Esophagus (tissue), 2 donors: ENCODE data around the gene PXDN. TPM values are rescaled to one million over a fixed set of nuclear protein-coding genes. Genes with fewer than 3 reads are reported as not detected.

ENCODE experiments used
- H3K27ac ChIP-seq, 2 donors: one replicate each; pipeline ENCODE4 v1.5.1; 2013; ENCODE audit warnings: low read depth in 2 of 2, mild to moderate bottlenecking in 2 of 2, inconsistent platforms in 1 of 2, low read length in 1 of 2, moderate library complexity in 1 of 2
- H3K27me3 ChIP-seq, 2 donors: one replicate each; pipeline ENCODE4 v1.6.1; 2013; ENCODE audit warnings: low read length in 2 of 2, control low read depth in 1 of 2, mild to moderate bottlenecking in 1 of 2; ENCODE audit not compliant: insufficient read depth in 2 of 2, control insufficient read depth in 1 of 2
- H3K36me3 ChIP-seq, 2 donors: one replicate each; pipeline ENCODE4 v1.6.1; 2013; ENCODE audit warnings: low read length in 1 of 2; ENCODE audit not compliant: control insufficient read depth in 2 of 2, insufficient read depth in 2 of 2
- H3K4me1 ChIP-seq, 2 donors: one replicate each; pipeline ENCODE4 v1.6.1; 2013; ENCODE audit warnings: low read length in 1 of 2; ENCODE audit not compliant: control insufficient read depth in 2 of 2, insufficient read depth in 2 of 2
- H3K4me3 ChIP-seq, 2 donors: one replicate each; pipeline ENCODE4 v1.5.1; 2013; ENCODE audit warnings: low read length in 2 of 2, mild to moderate bottlenecking in 2 of 2, low read depth in 1 of 2, moderate library complexity in 1 of 2
- H3K9me3 ChIP-seq, 2 donors: one replicate each; pipeline ENCODE4 v1.6.1; 2013; ENCODE audit warnings: mild to moderate bottlenecking in 2 of 2, low read depth in 1 of 2, low read length in 1 of 2, moderate library complexity in 1 of 2; ENCODE audit not compliant: control insufficient read depth in 2 of 2, insufficient read depth in 1 of 2
- WGBS, 2 donors: extraction: QIAGEN DNeasy Blood & Tissue Kit; methylation state at CpG; one replicate each; pipeline ENCODE4 v1.1.7; 2013; 5-methylcytosine and 5-hydroxymethylcytosine counted together
- polyA plus RNA-seq, 2 donors: library from polyadenylated mRNA; stranded (reverse); fragments of 200-250 nt; gene quantifications; one replicate each; pipeline ENCODE4 v1.2.3, GENCODE V29; 2013
- donor health status: healthy with polysubstance abuse.
- donor health status: Bipolar disorder and iron deficiency.

PXDN gene
- polyA plus RNA-seq, 2 donors, result 1.1 to 1.9 TPM

GRCh38 chr2:1612391-1613077 is 131.8 kb downstream of the PXDN start:
- Histone ChIP-seq H3K9me3 (no peaks in the 10 kb centered on the region), H3K27me3 (no peaks in the 10 kb centered on the region), H3K4me3 (no peak overlapping the region), H3K36me3 (no peaks in the 10 kb centered on the region), H3K4me1 (peaks cover 0 to 2% of the 10 kb centered on the region in 2 donors), H3K27ac (no peak overlapping the region)
- WGBS, 2 donors, result 88 to 90% methylated on average over 6 of the region's 6 CpGs

- no peaks in the 10 kb centered on the region for H3K36me3 ChIP-seq
- no peaks in the 10 kb centered on the region for H3K27me3 ChIP-seq
- H3K27ac ChIP-seq, result no peak overlapping the region
- H3K4me3 ChIP-seq, result no peak overlapping the region
- peaks cover 0 to 2% of the 10 kb centered on the region in 2 donors for H3K4me1 ChIP-seq
- WGBS, 2 donors, result 86 to 89% methylated on average over 7 to 8 of the region's 8 CpGs
- no peaks in the 10 kb centered on the region for H3K9me3 ChIP-seq
Observed at GRCh38 chr2:1611886-1612285, 132.4 kb downstream of the PXDN start.

GRCh38 chr2:1610096-1610485 is 134.2 kb downstream of the PXDN start:
- Histone ChIP-seq H3K4me1 (peaks cover 0 to 4% of the 10 kb centered on the region in 2 donors), H3K27me3 (no peaks in the 10 kb centered on the region), H3K36me3 (no peaks in the 10 kb centered on the region), H3K4me3 (no peak overlapping the region), H3K27ac (no peak overlapping the region), H3K9me3 (no peaks in the 10 kb centered on the region)
- 88 to 90% methylated on average over 17 to 18 of the region's 18 CpGs for WGBS, 2 donors

GRCh38 chr2:1609485-1610095 is 134.7 kb downstream of the PXDN start:
- H3K4me1 ChIP-seq, result peaks cover 0 to 4% of the 10 kb centered on the region in 2 donors
- no peaks in the 10 kb centered on the region for H3K27me3 ChIP-seq
- no peaks in the 10 kb centered on the region for H3K9me3 ChIP-seq
- H3K36me3 ChIP-seq, result no peaks in the 10 kb centered on the region
- WGBS, 2 donors, result 71 to 77% methylated on average over 12 of the region's 12 CpGs
- H3K27ac ChIP-seq, result no peak overlapping the region
- H3K4me3 ChIP-seq, result no peak overlapping the region

- H3K27me3 ChIP-seq, result no peaks in the 10 kb centered on the region
- H3K36me3 ChIP-seq, result no peaks in the 10 kb centered on the region
- no peaks in the 10 kb centered on the region for H3K9me3 ChIP-seq
- H3K4me1 ChIP-seq, result peaks cover 0 to 4% of the 10 kb centered on the region in 2 donors
- no peak overlapping the region for H3K4me3 ChIP-seq
- 80 to 85% methylated on average over 3 of the region's 3 CpGs for WGBS, 2 donors
- no peak overlapping the region for H3K27ac ChIP-seq
Observed at GRCh38 chr2:1609040-1609439, 135.3 kb downstream of the PXDN start.

GRCh38 chr2:1607971-1608688 is 136.2 kb downstream of the PXDN start:
- H3K36me3 ChIP-seq, result no peaks in the 10 kb centered on the region
- H3K4me3 ChIP-seq, result no peak overlapping the region
- no peaks in the 10 kb centered on the region for H3K9me3 ChIP-seq
- peaks cover 0 to 4% of the 10 kb centered on the region in 2 donors for H3K4me1 ChIP-seq
- no peak overlapping the region for H3K27ac ChIP-seq
- WGBS, 2 donors, result 57 to 68% methylated on average over 11 of the region's 11 CpGs
- H3K27me3 ChIP-seq, result no peaks in the 10 kb centered on the region

- no peak overlapping the region for H3K27ac ChIP-seq
- H3K9me3 ChIP-seq, result no peaks in the 10 kb centered on the region
- 84 to 86% methylated on average over 7 of the region's 7 CpGs for WGBS, 2 donors
- peaks cover 0 to 4% of the 10 kb centered on the region in 2 donors for H3K4me1 ChIP-seq
- no peaks in the 10 kb centered on the region for H3K36me3 ChIP-seq
- H3K4me3 ChIP-seq, result no peak overlapping the region
- no peaks in the 10 kb centered on the region for H3K27me3 ChIP-seq
Observed at GRCh38 chr2:1607236-1607920, 136.9 kb downstream of the PXDN start.

- Histone ChIP-seq H3K9me3 (no peaks in the 10 kb centered on the region), H3K4me1 (peaks cover 0 to 4% of the 10 kb centered on the region in 2 donors), H3K4me3 (no peak overlapping the region), H3K36me3 (no peaks in the 10 kb centered on the region), H3K27me3 (no peaks in the 10 kb centered on the region), H3K27ac (no peak overlapping the region)
- 62 to 65% methylated on average over 15 of the region's 15 CpGs for WGBS, 2 donors
Observed at GRCh38 chr2:1606421-1607235, 137.7 kb downstream of the PXDN start.

GRCh38 chr2:1606046-1606400 is 138.3 kb downstream of the PXDN start:
- no peaks in the 10 kb centered on the region for H3K9me3 ChIP-seq
- H3K4me1 ChIP-seq, result peaks cover 0 to 4% of the 10 kb centered on the region in 2 donors
- no peak overlapping the region for H3K4me3 ChIP-seq
- H3K27me3 ChIP-seq, result no peaks in the 10 kb centered on the region
- no peak overlapping the region for H3K27ac ChIP-seq
- WGBS, 2 donors, result 79 to 80% methylated on average over 14 of the region's 14 CpGs
- no peaks in the 10 kb centered on the region for H3K36me3 ChIP-seq
